GM21619 (cell line): ENCODE data around the gene FOXC2.
"Not testable (repeated sequence)": the region's sequence is repeated elsewhere in the genome, so short reads cannot be mapped to it uniquely, and the experiment has no call there.

Experiments used
- ATAC-seq: cut with Tn5 transposase; IDR thresholded peaks from one replicate; pipeline ENCODE4 v1.9.1; 2021; ENCODE audit not compliant: unreplicated experiment

The FOXC2 gene

GRCh38 chr16:86585821-86586611 lies 19.4 kb downstream of the FOXC2 start:
- no peak for ATAC-seq

- ATAC-seq: no peak
Measured at GRCh38 chr16:86587487-86587886, 20.9 kb downstream of the FOXC2 start.

- not testable (repeated sequence) for ATAC-seq
Measured at GRCh38 chr16:86587955-86588354, 21.3 kb downstream of the FOXC2 start.

- no peak for ATAC-seq
Measured at GRCh38 chr16:86590501-86591144, 24.0 kb downstream of the FOXC2 start.

GRCh38 chr16:86591270-86591669 lies 24.6 kb downstream of the FOXC2 start:
- no peak for ATAC-seq

- no peak for ATAC-seq
Measured at GRCh38 chr16:86593913-86594620, 27.4 kb downstream of the FOXC2 start.

- no peak for ATAC-seq
Measured at GRCh38 chr16:86594721-86595120, 28.1 kb downstream of the FOXC2 start.

GRCh38 chr16:86595983-86596605 lies 29.5 kb downstream of the FOXC2 start:
- ATAC-seq: no peak

GRCh38 chr16:86597126-86597879 lies 30.7 kb downstream of the FOXC2 start:
- no peak for ATAC-seq

- no peak for ATAC-seq
Measured at GRCh38 chr16:86597880-86598606, 31.4 kb downstream of the FOXC2 start.

GRCh38 chr16:86598607-86599565 lies 32.3 kb downstream of the FOXC2 start:
- no peak for ATAC-seq

GRCh38 chr16:86601356-86601755 lies 34.7 kb downstream of the FOXC2 start:
- ATAC-seq: no peak

- ATAC-seq: no peak
Measured at GRCh38 chr16:86602521-86602920, 35.9 kb downstream of the FOXC2 start.

GRCh38 chr16:86604436-86605193 lies 38.0 kb downstream of the FOXC2 start:
- ATAC-seq: no peak

- ATAC-seq: no peak
Measured at GRCh38 chr16:86605950-86606349, 39.3 kb downstream of the FOXC2 start.

GRCh38 chr16:86608301-86608747 lies 41.7 kb downstream of the FOXC2 start:
- no peak for ATAC-seq

- no peak for ATAC-seq
Measured at GRCh38 chr16:86609115-86609514, 42.5 kb downstream of the FOXC2 start.

- no peak for ATAC-seq
Measured at GRCh38 chr16:86609661-86610060, 43.0 kb downstream of the FOXC2 start.
